ENCODE data around the gene MREG.
"Not testable (repeated sequence)": the region's sequence is repeated elsewhere in the genome, so short reads cannot be mapped to it uniquely, and the experiment has no call there.

GRCh38 chr2:215957354-215958122 is 55.8 kb downstream of the MREG start:
- not testable (repeated sequence) for TF ChIP-seq CTCF (IDR thresholded peaks at IDR 0.05; ENCODE audit: low read length); EZH2 (optimal IDR thresholded peaks at IDR 0.05; ENCODE audit: low read depth, low read length)

All from MM.1S (cell line).